Central memory CD4-positive, alpha-beta T cell (primary cell): ENCODE data around the gene SUB1.
"Not testable (repeated sequence)": the region's sequence is repeated elsewhere in the genome, so short reads cannot be mapped to it uniquely, and the experiment has no call there.

Source experiments
- DNase-seq: peaks from one replicate; pipeline ENCODE4 v3.0.0; 2022
- total RNA-seq, 3 experiments: gene quantifications; one replicate each; lab custom pipeline; 2026; lab: John Stamatoyannopoulos, UW

SUB1 gene
- 225 to 311 (median 288) reads per million in 3 experiments for total RNA-seq

DNA sequence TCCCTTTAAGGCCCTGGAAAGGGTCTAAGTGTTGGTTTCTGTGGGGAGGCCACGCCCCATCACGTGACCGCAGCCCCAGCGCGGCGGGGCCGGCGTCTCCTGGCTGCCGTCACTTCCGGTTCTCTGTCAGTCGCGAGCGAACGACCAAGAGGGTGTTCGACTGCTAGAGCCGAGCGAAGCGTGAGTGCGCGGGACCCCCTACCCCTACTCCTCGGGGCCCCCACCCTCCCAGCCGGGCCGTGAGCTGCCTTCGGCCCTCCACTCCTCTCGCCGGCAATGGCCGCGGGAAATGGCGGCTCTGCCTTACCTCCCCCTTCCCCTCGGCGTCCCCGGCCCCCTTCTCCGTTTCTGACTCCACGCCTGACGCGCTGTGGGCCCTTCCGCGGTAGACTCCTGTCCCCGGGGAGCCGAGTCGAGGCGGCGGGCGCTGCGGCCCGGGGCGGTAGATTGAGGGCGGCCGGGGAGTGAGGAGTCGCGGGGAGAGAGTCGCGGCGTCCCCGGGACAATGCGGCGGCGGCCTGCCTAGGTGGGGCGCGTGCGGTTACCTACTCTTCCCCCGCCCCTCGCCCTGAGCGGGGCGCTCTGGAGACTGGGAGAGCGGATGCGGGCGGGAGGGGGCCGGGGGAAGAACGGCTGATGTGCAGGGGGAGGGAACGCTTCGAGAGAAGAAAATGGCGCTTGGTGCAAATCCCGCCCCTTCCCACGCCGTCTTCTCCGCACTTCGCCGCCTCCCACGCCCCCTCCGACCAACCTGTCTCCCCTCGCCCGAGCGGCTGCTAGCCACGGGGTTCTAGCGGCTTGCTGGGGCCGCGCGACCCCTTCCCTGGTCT is at the start of gene SUB1:
Gene SUB1 (plus strand): TSS at position 112 of the 830 bp plus-strand sequence. CDS start 2,956 bp downstream, outside the sequence.
- peak; percentile 91 for DNase-seq

DNA sequence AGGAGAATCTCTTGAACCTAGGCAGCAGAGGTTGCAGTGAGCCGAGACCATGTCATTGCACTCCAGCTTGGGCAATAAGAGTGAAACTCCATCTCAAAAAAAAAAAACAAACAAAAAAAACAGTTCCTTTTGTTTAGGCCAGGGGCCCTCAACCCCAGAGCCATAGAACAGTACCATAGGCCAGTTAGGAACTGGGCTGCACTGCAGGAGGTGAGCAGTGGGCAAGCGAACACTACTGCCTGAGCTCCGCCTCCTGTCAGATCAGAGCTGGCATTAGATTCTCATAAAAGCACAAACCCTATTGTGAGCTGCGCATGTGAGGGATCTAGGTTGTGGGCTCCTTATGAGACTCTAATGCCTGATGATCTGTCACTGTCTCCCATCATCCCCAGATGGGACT is 49.1 kb upstream of the SUB1 start:
- DNase-seq = no peak

DNA sequence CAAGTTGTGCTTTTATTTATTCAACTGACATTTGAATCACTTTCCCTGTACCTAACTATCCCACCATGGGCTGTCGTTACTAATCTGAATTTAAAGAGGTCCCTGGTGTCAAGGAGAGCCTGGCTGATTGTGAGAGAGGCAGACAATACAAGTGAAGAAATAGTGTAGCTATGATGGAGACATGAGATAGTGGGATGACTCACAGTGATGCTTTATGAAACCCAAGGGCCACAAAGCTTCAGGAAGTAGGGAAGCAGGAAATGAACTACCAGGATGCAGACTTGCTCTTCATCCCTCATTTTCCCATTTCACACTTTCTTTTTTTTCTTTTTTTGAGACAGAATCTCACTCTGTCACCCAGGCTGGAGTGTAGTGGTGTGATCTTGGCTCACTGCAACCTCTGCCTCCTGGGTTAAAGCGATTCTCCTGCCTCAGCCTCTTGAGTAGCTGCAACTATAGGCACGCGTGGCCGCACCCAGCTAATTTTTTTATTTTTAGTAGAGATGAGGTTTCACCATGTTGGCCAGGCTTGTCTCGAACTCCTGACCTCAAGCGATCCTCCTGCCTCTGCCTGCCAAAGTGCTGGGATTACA is 47.8 kb upstream of the SUB1 start:
- peak; percentile 9 for DNase-seq

DNA sequence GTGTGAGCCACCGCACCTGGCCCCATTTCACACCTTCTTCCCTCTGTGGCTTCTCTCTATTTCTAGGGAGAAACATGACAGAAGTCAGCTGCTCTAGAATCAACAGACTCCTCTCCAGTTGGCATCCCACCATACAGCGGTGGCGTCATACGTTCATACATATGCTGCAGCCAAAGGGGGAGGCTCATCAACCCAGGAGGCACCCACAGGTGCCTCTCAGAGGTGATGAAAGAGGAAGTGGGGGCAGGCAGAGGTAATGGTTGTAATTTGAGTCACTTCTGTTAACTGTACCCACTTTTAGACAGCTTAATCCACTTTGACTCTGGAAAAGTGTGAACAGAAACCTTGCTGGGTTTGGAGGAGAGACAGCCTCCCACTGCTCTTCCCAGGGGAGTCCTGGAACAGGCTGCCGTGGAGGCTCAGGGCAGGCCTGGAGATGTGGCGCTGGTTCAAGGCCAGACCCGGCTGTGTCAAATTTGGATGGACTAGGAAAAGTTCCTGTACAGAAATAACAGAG is 47.3 kb upstream of the SUB1 start:
- peak; percentile 32 for DNase-seq

DNA sequence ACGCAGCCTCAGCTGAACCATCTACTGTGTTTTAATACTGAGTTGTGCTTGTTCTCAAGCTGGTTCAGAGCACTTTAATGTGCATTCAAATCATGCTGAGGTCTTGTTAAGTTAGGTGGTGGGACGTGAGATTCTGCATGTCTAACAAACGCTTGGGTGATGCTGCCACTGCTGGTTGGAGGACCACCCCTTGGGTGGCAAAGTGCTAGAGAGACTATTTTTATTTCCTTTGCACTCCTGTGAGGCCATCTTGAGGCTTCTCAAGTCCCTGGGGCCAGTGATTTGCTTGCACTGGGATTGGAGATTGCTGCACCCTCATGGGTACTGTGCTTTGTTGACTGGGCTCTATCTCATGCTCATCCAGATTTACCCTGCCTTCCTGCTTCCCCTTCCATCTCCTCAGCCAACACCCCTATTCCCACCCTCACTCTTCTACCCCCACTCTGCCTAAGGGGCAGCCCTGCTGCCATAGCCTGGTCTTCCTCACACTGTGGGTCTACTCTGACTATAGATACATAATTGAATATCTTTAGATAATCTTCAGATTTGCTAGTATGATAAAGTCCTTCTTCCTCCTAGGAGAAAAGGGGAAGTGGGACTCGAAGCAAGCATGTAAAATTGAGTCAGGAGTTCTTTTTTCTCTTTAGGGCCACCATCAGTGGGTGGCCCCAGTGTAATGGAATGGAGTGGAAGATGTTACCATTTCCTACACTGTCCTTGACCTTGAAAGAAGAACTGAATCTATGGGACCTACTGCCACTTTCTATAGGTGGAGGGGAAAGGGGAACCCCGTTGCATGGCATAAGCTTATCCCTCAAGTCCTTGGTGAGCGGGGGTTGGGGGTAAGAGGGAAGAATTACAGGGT is 45.1 kb upstream of the SUB1 start:
- no peak for DNase-seq

DNA sequence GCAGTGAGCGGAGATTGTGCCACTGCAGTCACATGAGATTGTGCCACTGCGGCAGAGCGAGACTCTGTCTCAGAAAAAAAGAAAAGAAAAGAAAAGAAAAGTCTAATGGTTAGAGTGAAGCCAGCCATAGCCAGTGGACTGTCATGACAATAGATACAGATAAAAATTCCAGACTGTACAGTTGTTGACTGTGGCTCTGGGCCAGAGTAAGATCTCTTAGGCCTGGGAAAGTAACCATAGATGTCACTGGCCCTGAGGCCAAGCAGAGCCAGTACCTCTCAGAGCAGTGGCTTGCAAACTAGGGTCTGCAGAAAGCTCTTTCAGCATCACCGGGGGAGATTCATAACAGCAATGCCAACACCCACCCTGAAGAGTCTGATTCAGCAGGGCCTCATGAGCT is 44.1 kb upstream of the SUB1 start:
- no peak for DNase-seq

DNA sequence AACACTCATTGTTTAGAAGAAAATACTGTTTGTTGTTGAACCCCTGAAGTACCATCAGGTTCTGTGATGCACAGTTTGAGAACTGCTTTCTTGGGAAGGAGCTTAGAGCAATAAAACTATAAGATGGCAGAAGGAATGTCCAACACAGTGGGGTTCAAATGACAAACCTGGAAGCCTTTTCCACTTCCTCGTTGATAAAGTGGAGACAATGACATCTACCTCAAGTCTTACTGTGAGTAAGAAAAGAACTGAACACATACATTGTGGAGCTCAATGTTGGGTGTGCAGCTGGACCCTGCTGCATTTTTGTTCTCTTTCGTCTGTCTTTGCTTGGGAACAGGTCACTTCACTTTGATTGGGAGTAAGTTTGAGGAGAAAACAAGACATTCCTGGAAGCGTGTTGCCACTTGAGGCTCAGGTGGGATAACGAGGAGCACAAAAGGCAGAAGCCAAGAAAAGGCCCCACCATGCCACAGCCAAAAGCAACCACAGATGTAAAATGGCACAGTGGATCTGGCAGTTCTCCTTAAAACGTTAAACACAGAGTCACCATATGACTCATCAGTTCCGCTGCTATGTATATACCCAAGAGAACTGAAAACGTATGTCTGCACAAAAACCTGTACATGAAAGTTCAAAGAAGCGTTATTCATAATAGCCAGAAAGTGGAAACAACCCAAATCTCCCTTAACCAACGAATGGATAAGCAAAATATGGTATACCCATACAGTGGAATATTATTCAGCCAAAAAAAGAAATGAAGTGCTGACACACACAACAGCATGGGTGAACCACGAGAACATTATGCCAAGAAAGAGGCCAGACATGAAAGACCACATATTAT is 42.9 kb upstream of the SUB1 start:
- no peak for DNase-seq

DNA sequence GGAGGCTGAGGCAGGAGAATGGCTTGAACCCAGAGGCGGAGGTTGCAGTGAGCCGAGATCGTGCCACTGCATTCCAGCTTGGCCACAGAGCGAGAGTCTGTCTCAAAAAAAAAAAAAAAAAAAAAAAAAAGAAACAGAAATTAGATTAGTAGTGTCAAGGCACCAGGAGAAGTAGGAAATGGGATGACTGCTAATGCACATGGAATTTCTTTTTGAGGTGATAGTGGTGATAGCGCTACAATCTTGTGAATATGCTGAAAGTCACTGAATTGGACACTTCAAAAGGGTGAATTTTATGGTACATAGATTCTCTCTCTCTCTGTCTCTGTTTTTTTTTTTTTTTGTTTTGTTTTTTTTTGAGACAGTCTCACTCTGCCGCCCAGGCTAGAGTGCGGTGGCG is 42.1 kb upstream of the SUB1 start:
- no peak for DNase-seq

DNA sequence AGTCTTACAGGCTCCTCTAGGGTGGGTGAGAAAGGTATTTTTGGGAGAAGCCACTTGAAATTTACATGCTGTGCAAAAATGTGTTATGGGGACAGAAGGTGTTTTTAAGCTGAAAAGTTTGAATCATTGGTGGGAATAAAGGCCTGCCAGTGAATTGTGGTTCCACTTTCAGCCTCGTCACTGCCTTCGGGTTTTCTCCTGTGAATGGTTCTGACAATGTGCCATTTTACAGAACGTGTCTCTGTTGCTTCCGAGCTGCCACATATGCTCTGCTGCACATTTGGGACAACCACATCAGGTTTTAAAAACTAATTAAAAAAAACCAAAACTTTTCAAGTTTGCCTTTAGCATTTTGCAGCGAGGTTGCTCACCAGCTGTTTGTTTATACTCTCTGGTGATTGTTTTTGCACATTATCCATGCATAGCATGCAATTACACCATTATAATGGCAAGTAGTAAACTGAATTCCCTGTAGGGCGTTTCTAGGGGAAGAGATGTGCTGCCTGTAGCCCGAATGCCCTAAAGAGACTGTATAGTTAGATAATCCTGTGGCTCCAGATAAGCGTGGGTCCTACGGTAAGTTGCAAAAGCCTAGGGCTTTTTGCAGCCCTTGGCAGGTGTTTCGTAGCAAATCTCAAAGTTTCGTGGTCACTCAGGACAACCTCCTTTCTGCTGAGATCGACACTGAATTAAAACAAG is 40.1 kb upstream of the SUB1 start:
- no peak for DNase-seq

DNA sequence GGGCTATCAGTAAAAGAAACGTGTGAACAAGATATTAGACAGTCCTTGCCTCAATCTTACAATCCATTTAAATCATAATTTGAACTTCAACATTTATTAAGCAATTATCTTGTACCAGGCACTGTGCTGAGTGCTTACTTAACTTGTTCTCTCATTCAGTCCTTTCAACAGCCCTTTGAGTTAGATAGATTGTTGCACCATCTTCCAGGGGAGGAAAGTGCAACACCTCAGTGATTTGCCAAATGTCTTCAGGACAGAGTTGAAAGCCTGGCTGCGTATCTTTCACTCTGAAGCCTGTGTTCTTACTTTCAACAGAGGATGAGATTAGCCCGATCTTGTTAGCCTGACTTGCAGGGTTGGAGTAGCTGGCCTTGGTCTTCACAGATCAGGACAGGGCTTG is 34.2 kb upstream of the SUB1 start:
- DNase-seq = no peak

DNA sequence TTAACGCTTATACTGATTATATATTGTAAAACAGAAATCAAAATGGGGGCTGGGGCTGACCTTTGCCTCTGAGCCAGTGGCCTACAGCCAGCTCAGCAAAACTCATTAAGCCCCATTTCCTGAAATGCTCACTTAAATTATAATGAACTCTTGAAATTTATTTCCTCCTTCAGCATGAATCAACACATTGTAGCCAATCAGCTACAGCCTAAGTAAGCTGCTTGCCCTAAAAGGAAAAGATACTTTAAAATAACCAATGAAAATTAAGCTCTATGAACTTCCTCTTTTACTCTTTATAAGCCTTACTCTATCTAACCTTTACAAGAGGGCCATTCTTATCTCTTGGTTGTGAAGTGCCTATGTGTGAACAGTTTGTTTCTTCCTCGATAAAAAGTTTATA is 33.5 kb upstream of the SUB1 start:
- DNase-seq = no peak

DNA sequence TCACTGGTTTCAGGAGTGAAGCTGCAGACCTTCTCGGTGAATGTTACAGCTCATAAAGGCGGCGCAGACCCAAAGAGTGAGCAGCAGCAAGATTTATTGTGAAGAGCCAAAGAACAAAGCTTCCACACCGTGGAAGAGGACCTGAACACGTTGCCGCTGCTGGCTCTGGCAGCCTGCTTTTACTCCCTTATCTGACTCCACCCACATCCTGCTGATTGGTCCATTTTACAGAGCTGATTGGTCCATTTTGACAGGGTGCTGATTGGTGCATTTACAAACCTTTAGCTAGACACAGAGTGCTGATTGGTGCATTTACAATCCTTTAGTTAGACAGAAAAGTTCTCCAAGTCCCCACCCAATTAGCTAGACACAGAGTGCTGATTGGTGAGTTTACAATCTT is 32.9 kb upstream of the SUB1 start:
- DNase-seq = not testable (repeated sequence)

DNA sequence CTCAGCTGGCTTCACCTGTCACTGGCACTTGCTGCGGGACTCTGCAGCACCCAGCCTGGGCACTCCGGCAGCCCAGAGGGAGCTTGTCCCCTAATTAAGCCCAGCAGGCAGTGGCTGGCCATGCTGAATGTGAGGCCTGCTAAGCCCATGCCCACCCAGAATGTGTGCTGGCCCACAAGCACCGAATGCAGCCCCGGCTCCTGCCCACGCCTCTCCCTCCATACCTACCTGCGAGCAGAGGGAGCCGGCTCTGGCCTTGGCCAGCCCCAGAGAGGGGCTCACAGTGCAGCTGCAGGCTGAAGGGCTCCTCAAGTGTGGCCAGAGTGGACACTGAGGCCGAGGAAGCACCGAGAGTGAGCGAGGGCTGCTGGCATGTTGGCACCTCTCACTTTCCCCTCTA is 32.4 kb upstream of the SUB1 start:
- no peak for DNase-seq

DNA sequence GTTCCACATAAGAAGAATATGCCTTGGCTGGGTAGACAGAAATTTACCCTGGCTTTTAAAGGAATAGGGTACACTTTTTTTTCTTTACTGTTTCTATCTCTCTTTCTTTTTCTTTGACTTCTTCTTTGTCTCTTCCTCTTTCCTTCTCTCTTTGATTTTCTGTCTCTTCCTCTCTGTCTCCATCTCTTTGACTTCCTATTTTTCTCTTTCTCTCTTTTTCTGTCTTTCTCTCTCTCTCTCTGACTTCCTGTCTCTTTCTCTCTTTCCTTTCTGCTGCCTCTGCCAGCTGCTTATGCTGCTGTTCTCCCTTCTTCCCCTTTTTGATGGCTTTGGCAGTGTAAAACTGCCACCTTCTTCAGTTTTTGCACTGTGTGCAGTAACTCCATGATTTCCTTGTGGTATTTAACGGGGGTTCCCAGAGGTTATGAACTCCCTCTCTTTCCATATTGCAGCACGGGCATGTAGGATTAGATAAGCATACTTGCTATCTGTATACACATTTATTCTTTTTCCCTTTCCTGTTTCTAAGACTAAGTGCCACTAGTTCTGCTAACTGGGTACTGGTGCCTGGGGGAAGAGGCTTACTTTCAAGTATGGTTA is 31.1 kb upstream of the SUB1 start:
- DNase-seq = not testable (repeated sequence)

DNA sequence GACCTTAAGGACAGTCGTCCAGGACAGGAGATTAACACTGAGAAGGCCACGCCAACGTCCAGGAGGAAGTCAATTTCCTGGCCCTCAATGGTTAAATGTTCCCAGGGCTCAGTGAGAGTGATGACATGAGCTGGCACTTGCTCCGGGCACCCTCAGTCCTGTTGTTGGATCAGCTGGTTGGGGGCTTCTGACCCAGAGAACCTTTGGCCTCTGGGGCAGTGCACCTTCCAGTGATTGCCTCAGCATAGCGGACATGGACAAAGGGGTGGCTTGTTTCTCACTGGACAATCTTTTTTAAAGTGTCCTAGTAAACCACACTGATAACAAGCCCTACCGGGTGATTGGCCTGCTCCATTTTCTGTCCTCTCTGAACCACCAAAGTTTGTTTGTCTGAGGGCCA is 28.8 kb upstream of the SUB1 start:
- DNase-seq = not testable (repeated sequence)

DNA sequence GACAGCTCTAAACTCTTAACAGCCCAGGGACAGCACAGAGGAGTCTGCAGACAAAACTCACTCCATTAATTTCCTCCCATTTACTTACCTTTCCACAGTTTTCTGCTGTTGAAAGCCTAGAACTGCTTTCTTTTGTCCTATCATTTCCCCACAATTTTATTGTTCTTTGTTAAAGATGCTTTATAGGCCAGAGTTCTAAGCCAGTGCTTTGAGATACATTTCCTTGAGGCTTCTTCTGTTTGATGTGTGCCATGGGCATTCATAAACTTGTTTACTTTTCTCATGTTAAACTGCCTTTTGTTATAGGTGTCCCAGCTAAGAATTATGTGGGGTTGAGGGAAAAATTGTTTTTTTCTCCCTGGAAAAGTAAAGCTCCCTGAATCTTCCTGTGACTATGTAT is 25.9 kb upstream of the SUB1 start:
- DNase-seq = no peak

DNA sequence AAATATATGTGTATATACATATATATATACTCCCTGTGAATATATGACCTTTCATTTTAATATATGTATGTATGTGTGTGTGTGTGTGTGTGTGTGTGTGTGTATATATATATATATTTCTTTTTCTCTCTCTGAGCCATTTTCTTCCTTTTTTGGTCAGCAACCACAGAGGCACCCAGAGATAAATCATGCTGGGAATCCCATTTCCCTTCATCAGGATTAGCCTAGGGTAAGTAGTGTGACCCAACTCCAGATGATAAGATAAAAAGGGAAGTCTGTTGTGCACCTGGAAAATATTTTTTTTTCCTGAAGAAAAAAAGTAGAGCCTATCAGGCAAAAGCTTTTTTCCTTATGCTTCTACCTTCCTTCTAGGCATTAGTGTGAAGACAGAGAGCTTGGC is 25.4 kb upstream of the SUB1 start:
- no peak for DNase-seq

DNA sequence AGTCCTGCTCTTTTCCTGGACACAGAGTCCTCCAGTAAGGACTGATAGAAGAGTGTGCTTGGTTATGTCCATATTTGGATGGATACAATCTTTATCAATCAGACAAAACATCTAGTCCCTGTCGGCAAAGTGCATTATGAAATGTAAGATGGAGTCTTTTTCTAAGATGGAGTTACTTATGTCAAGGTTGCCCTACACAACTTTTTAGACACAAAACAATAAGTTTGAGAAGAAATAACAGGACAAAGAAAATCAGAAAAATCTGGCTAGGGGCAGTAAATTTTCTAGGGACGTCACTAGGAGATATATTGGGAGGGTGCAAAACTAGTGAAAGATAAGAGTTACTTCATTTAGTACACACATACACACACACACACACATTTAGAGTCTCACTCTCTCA is 23.3 kb upstream of the SUB1 start:
- DNase-seq = no peak

DNA sequence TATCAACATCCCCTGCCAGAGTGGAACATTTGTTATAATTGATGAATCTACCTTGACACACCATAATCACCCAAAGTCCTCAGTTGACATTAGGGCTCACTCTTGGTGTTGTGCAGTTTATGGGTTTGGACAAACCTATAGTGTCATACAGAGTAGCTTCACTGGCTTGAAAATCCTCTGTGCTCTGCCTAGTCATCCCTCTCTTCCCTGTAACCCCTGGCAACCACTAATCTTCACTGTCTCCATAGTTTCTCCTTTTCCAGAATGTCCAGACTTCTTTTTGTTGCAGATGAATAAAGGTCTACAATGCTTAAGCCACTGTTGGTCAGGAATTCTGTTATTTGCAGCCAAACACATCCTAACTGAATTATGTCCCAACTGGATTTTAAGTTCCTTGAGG is 22.5 kb upstream of the SUB1 start:
- no peak for DNase-seq

DNA sequence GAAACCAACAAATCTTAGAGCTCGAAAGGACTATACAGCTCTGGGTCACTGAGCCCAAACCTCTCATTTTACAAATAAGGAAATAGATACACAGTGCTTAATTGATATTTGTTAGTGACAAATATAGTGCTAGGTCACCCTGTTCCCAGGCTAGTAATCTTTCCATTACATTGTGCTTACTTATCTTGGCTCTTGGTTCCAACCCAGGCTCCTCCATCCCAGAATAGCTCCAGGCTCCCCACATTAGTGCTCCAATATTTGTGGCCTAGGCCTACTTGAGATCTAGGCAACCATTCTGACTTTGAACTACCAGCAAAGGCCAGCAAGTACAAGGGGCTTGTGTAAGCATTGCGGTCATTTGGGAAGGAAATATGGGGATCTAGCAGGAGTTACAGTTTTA is 21.7 kb upstream of the SUB1 start:
- DNase-seq = no peak

DNA sequence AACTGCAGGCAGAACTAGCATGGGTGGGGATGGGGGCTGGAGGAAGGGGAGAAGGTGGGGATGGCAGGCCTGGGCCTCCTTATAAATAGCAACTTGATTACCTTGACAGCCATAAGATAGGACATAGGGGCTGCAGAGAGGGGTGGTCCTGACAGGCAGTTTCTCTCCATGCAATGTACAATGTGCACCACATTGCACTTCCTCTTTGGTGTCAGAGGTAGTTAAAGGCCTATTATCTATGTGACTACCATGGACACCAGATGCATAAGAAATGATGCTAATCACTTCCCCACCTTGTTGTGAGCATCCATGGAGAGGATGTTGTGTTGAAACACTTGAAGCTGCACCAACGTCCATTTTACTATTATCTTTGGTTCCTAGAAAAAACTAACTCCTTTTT is 20.2 kb upstream of the SUB1 start:
- DNase-seq = no peak
